ENCODE measurements around the gene SLC7A6OS. TPM values are rescaled to one million over a fixed set of nuclear protein-coding genes. Genes with fewer than 3 reads are reported as not detected.

SLC7A6OS gene
- total RNA-seq, 1 experiment from 2014 or later: 24.5 TPM

DNA sequence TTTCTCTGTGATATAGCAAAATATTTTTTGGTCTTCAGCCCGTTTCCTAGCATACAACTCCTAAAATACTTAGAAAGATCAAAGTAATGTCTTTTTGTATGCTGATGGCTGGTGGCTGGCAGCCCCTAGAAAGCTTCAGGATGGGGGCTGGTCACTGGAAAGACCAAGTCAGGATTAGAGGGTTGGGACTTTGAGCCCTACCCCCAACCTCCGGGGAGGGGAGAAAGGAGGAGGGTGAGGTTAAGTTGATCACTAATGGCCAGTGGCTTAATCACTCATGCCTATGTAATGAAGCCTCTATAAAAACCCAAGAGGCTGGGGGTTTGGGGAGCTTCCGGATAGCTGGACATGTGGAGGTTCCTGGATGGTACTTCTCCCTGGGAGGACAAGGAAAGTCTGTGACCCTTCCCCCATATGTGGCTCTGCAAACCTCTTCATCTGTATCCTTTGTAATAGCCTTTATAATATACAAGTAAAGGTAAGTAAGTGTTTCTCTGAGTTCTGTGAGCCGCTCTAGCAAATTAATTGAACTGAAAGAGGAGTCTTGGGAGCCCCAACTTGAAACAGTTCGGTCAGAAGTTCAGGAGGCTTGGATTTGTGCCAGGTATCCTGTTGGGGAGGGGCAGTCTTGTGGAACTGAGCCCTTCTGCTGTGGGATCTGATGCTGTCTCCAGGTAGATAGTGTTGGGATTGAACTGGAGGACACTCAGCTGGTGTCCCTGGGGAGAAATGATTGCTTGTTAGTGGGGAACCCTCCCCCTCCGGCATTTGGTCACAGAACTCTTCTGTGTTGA is 42.9 kb downstream of the SLC7A6OS start:
- Histone ChIP-seq H3K4me2 (ENCODE audit: insufficient read depth, insufficient read length, low read length) (no peak overlapping the region), H2BK20ac (ENCODE audit: low read depth, low read length, poor library complexity, severe bottlenecking) (no peak overlapping the region), H3K79me2 (ENCODE audit: insufficient read depth, low read length) (peaks cover 1% of the 10 kb centered on the region; the same call in 1 of the 2 replicates), H4K5ac (ENCODE audit: insufficient read length, low read depth, low read length) (no peak overlapping the region), H3K14ac (ENCODE audit: insufficient read depth, low read length) (no peak overlapping the region), H3K9ac (ENCODE audit: extremely low read depth, insufficient read length, low read length) (no peak overlapping the region), H3K18ac (ENCODE audit: insufficient read length, low read depth, low read length) (no peak overlapping the region), H3K4me1 (ENCODE audit: insufficient read depth, low read length) (peaks cover 6% of the 10 kb centered on the region; the same call in 1 of the 2 replicates), H4K20me1 (ENCODE audit: control insufficient read depth, insufficient read depth, insufficient read length) (no peaks in the 10 kb centered on the region), H3K79me1 (ENCODE audit: insufficient read depth, low read depth, low read length, poor library complexity, severe bottlenecking) (peaks cover 3% of the 10 kb centered on the region), H2BK15ac (ENCODE audit: low read depth, low read length) (no peak overlapping the region), H3K4ac (ENCODE audit: low read depth, low read length) (no peak overlapping the region), H2BK120ac (ENCODE audit: low read depth, low read length, poor library complexity, severe bottlenecking) (no peak overlapping the region), H3K23me2 (ENCODE audit: insufficient read length, low read depth, low read length, poor library complexity, severe bottlenecking) (peaks cover 8% of the 10 kb centered on the region), H2AK5ac (ENCODE audit: insufficient read length, low read length) (no peak overlapping the region), H3K56ac (ENCODE audit: insufficient read length, low read depth, low read length) (no peak overlapping the region), H4K8ac (replicated peaks; ENCODE audit: insufficient read length, low read depth, low read length) (no peak overlapping the region), H3K27ac (ENCODE audit: insufficient read length, low read depth, low read length) (no peak overlapping the region), H2BK12ac (ENCODE audit: insufficient read length, low read depth, low read length) (no peak overlapping the region), H4K91ac (ENCODE audit: insufficient read length, low read depth, low read length) (no peak overlapping the region), H3K9me3 (ENCODE audit: control insufficient read depth, low read depth, low read length) (no peaks in the 10 kb centered on the region), H3T11ph (ENCODE audit: low read length) (no peak overlapping the region), H3K23ac (ENCODE audit: insufficient read length, low read depth, low read length) (no peak overlapping the region), H2BK5ac (ENCODE audit: insufficient read length, low read length) (no peak overlapping the region), H2AFZ (ENCODE audit: low read length) (no peak overlapping the region), H3K27me3 (ENCODE audit: insufficient read depth, low read length) (no peaks in the 10 kb centered on the region)
- peak overlapping the region; percentile 22 to 62 (median 61); a peak in 3 of 7 replicates for H3K27ac Mint-ChIP-seq
- H3K9me3 Mint-ChIP-seq: no peaks in the 10 kb centered on the region
- DNase-seq: peak; percentile 71
- H3K4me3 Mint-ChIP-seq: peak overlapping the region in 1 of 2 experiments; percentile 75; a peak in 3 of 5 replicates
- peaks cover 0 to 6% (median 2%) of the 10 kb centered on the region in 3 experiments; a peak in 4 of 7 replicates for H3K36me3 Mint-ChIP-seq (ENCODE audit: insufficient read depth in 1 of 3, low read depth in 3 of 3)
- no CpG with 5 or more reads among the region's 6 CpGs for WGBS (ENCODE audit: extremely low coverage, insufficient read length, low lambda C conversion rate)
- peaks cover 26 to 31% of the 10 kb centered on the region in 2 experiments for H3K4me1 Mint-ChIP-seq
- peaks cover 12% of the 10 kb centered on the region for H3K27me3 Mint-ChIP-seq (ENCODE audit: low read depth)
- TF ChIP-seq, protein P1, sequence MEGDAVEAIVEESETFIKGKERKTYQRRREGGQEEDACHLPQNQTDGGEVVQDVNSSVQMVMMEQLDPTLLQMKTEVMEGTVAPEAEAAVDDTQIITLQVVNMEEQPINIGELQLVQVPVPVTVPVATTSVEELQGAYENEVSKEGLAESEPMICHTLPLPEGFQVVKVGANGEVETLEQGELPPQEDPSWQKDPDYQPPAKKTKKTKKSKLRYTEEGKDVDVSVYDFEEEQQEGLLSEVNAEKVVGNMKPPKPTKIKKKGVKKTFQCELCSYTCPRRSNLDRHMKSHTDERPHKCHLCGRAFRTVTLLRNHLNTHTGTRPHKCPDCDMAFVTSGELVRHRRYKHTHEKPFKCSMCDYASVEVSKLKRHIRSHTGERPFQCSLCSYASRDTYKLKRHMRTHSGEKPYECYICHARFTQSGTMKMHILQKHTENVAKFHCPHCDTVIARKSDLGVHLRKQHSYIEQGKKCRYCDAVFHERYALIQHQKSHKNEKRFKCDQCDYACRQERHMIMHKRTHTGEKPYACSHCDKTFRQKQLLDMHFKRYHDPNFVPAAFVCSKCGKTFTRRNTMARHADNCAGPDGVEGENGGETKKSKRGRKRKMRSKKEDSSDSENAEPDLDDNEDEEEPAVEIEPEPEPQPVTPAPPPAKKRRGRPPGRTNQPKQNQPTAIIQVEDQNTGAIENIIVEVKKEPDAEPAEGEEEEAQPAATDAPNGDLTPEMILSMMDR (conservative IDR thresholded peaks at IDR 0.05): no peak
